Stimulated activated CD4-positive, alpha-beta T cell treated with anti-CD3 and anti-CD28 coated beads, Interleukin-1b, Interleukin-23, amount 100 ng/mL, for 24 hours (primary cell): ENCODE measurements around the gene SIX5.

Source experiments
- DNase-seq, 4 experiments: peaks; one replicate each; pipeline ENCODE4 v3.0.0-alpha.2; 2020; ENCODE audit warnings: low read depth in 4 of 4, low spot score in 1 of 4

The SIX5 gene

DNA sequence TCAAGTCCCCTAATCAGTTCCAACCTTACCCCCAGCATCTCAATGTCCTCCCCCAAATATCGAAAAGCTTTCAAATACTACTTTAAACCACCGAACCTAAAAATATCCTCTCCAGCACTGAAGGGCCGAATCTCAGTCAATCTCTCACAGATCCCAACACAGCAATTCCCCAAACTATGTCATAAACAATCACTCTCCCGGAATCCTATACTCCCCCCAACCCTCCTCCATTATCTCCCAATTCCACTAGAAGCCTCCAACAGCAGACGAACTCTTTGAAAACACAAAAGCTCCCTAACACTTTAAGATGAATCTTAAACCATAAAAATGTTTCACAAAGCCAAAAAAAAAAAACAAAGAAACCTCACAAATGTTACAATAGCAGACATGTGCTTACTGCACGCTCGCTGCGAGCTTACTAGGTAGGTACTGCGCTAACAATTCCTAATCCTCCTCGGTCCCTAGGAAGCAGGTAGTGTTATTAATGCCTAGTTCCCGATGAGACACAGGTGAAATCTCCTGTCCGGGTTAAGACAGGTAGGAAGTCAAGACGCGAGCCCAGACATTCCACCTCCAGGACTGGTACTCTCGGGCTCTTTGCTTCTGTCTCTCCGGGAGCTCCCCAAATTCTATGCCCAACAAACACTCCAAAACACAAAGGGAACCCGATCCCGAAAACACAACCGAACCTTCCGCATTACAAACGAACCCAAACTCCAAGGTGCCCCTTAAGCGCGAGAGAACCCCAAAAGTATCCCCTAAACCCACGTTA lies 52.5 kb downstream of the SIX5 start:
- peak in 1 of 4 experiments; percentile 7 for DNase-seq

DNA sequence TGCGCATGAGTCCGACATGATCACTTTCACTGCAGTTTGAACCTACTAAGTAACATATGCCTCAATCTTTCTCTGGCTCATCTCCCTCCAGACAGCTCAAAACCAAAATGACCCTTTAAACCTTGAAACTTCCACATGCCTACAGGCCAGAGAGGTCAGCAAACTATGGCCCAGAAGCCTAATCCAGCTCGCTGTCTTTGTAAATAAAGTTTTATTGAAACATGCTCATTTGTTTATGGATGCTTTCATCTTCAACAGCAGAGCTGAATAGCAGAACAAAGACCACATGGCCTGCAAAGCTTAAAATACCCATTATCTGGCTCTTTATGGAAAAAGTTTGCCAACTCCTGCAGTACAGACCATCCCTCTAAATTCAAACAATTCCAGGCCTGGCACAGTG lies 53.9 kb downstream of the SIX5 start:
- no peak for DNase-seq
